HG03175 (cell line): Measurements from ENCODE around the gene CGA.
A peak's percentile ranks its signal among the peaks of the same experiment; 100 is the strongest.
"Not testable (repeated sequence)": the region's sequence is repeated elsewhere in the genome, so short reads cannot be mapped to it uniquely, and the experiment has no call there.

Experiments used
- ATAC-seq: cut with Tn5 transposase; IDR thresholded peaks from one replicate; pipeline ENCODE4 v1.9.1; 2021; ENCODE audit warnings: mild to moderate bottlenecking, moderate library complexity; ENCODE audit not compliant: unreplicated experiment

The CGA gene

GRCh38 chr6:87095087-87095509 lies at the start of gene CGA:
Gene CGA (minus strand): TSS chr6:87095106. CDS start chr6:87088200, 6,906 bp downstream.
- ATAC-seq, result no peak

GRCh38 chr6:87139927-87140326 lies 45.0 kb upstream of the CGA start:
- not testable (repeated sequence) for ATAC-seq

- ATAC-seq, result peak; percentile 73
Observed at GRCh38 chr6:87139236-87139635, 44.3 kb upstream of the CGA start.

GRCh38 chr6:87136963-87137362 lies 42.1 kb upstream of the CGA start:
- no peak for ATAC-seq

- ATAC-seq, result no peak
Observed at GRCh38 chr6:87127737-87128136, 32.8 kb upstream of the CGA start.

GRCh38 chr6:87126501-87126900 lies 31.6 kb upstream of the CGA start:
- no peak for ATAC-seq

- ATAC-seq, result no peak
Observed at GRCh38 chr6:87124074-87124473, 29.2 kb upstream of the CGA start.

- ATAC-seq, result no peak
Observed at GRCh38 chr6:87122477-87122876, 27.6 kb upstream of the CGA start.

GRCh38 chr6:87118054-87118453 lies 23.1 kb upstream of the CGA start:
- ATAC-seq, result no peak

- no peak for ATAC-seq
Observed at GRCh38 chr6:87116922-87117321, 22.0 kb upstream of the CGA start.

GRCh38 chr6:87115402-87116135 lies 20.7 kb upstream of the CGA start:
- ATAC-seq, result peak; percentile 84

- ATAC-seq, result no peak
Observed at GRCh38 chr6:87110636-87111035, 15.7 kb upstream of the CGA start.

GRCh38 chr6:87105823-87106222 lies 10.9 kb upstream of the CGA start:
- no peak for ATAC-seq

GRCh38 chr6:87104667-87105066 lies 9.8 kb upstream of the CGA start:
- ATAC-seq, result no peak

GRCh38 chr6:87103977-87104601 lies 9.2 kb upstream of the CGA start:
- ATAC-seq, result no peak

- ATAC-seq, result peak; percentile 46
Observed at GRCh38 chr6:87102151-87102621, 7.3 kb upstream of the CGA start.

GRCh38 chr6:87101067-87101466 lies 6.2 kb upstream of the CGA start:
- ATAC-seq, result no peak

GRCh38 chr6:87100216-87100615 lies 5.3 kb upstream of the CGA start:
- no peak for ATAC-seq

- peak; percentile 75 for ATAC-seq
Observed at GRCh38 chr6:87099472-87099871, 4.6 kb upstream of the CGA start.

GRCh38 chr6:87094576-87094975 lies 330 bp downstream of the CGA start:
- ATAC-seq, result no peak

- ATAC-seq, result no peak
Observed at GRCh38 chr6:87093651-87094050, 1.3 kb downstream of the CGA start.

- ATAC-seq, result no peak
Observed at GRCh38 chr6:87093199-87093598, 1.7 kb downstream of the CGA start.
